ENCODE measurements around the gene CRB2.

- TF ChIP-seq CTCF (IDR thresholded peaks at IDR 0.05): no peak
- no peak for TF ChIP-seq POLR2A (IDR thresholded peaks at IDR 0.05)
Observed at GRCh38 chr9:123339666-123340510, 16.1 kb upstream of the CRB2 start.
